PFSK-1 (cell line): ENCODE data around the gene TNS4.

Experiments used
- FOXP2 ChIP-seq: optimal IDR thresholded peaks from 2 replicates; pipeline ENCODE3; 2011; ENCODE audit warnings: borderline replicate concordance, control low read depth, inconsistent platforms; ENCODE audit not compliant: insufficient read depth; ENCODE audit errors: extremely low read length, extremely low read depth
- POLR2AphosphoS5 ChIP-seq: IDR thresholded peaks from 2 replicates; pipeline ENCODE4 v1.6.1; 2012; ENCODE audit warnings: low read depth, mild to moderate bottlenecking, control low read depth, low read length, moderate library complexity
- REST ChIP-seq, 2 experiments: IDR thresholded peaks; 2 replicates each; pipeline versions ENCODE4 v1.6.1 to v1.8.0; 2011 to 2012; ENCODE audit warnings: low read depth in 2 of 2, low read length in 2 of 2, control low read depth in 1 of 2, inconsistent platforms in 1 of 2, mild to moderate bottlenecking in 1 of 2, moderate library complexity in 1 of 2; ENCODE audit not compliant: insufficient read depth in 1 of 2
- SIN3A ChIP-seq: IDR thresholded peaks from 2 replicates; pipeline ENCODE4 v1.6.1; 2012; ENCODE audit warnings: mild to moderate bottlenecking, low read length, moderate library complexity, borderline replicate concordance; ENCODE audit not compliant: insufficient read depth
- TAF1 ChIP-seq: IDR thresholded peaks from 2 replicates; pipeline ENCODE4 v1.6.1; 2012; ENCODE audit warnings: low read length, control low read depth, borderline replicate concordance; ENCODE audit not compliant: insufficient read depth

- TF ChIP-seq POLR2AphosphoS5: no peak
- TF ChIP-seq REST (IDR thresholded peaks at IDR 0.05; ENCODE audit: insufficient read depth in 1 of 2, low read depth in 2 of 2, low read length in 2 of 2): no peak
- TF ChIP-seq TAF1: no peak
- TF ChIP-seq SIN3A: no peak
- no peak for TF ChIP-seq FOXP2
Measured at GRCh38 chr17:40481106-40481505, 20.3 kb downstream of the TNS4 start.
